ENCODE measurements around the gene XPO4. TPM values are rescaled to one million over a fixed set of nuclear protein-coding genes. Genes with fewer than 3 reads are reported as not detected.

Gene XPO4
- total and polyA plus RNA-seq, 10 of the 15 experiments (the other 5 are each of a cell fraction or from before 2014, with no cell fraction given): 3.6 to 24.9 (median 18.4) TPM

DNA sequence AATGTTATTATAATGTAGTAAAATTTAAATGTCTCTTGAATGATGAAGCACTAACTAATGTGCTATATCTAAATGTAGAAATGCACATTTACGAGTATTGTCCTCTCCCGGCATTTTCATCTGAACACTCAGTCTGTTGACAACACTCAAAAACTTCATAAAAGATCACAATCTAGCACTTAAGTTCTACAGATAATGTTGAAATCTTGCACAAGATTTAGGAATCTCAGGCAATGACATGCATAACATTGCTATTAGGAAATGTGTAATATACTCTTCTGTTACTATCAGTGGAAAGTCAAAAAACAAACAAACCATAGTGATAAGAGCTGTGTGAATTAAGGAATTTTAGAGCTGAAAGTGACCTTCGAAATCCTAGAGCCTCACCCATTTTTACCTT, 37.5 kb upstream of the XPO4 start:
- Histone ChIP-seq H3K4me3 (no peak overlapping the region), H3K27me3 (replicated peaks in 1 of 2; ENCODE audit: control insufficient read depth in 2 of 2, insufficient read depth in 2 of 2, low read length in 1 of 2) (no peaks in the 10 kb centered on the region), H3K79me2 (ENCODE audit: control insufficient read depth, insufficient read depth, low read length) (no peaks in the 10 kb centered on the region), H3K4me2 (ENCODE audit: control insufficient read depth, insufficient read depth) (no peak overlapping the region), H2AFZ (ENCODE audit: control insufficient read depth, low read depth, low read length) (no peak overlapping the region), H4K20me1 (ENCODE audit: control insufficient read depth, insufficient read depth) (no peaks in the 10 kb centered on the region), H3K9ac (ENCODE audit: control insufficient read depth, insufficient read depth, low read length) (no peak overlapping the region), H3K27ac (ENCODE audit: control insufficient read depth, insufficient read depth) (no peak overlapping the region), H3K36me3 (ENCODE audit: control insufficient read depth in 2 of 2, insufficient read depth in 2 of 2, low read length in 1 of 2) (no peaks in the 10 kb centered on the region), H3K9me3 (replicated peaks; ENCODE audit: control insufficient read depth, insufficient read depth, low read length) (no peaks in the 10 kb centered on the region), H3K4me1 (ENCODE audit: control insufficient read depth, insufficient read depth, low read length) (no peaks in the 10 kb centered on the region)
- 61% methylated on average over 3 of the region's 3 CpGs for WGBS (ENCODE audit: insufficient coverage, insufficient replicate concordance, low lambda C conversion rate, missing lambda C conversion rate)
- intact Hi-C loops (cut with micrococcal nuclease; ENCODE audit: unreplicated experiment) (loop anchor here (5.0 to 10.0 kb wide), 4 partner anchors 135 to 1857 kb away; no protein-coding TSS in a partner anchor), in situ Hi-C loops (cut with MboI) (loop anchor here (5.0 to 25.0 kb wide), 3 partner anchors 237 to 1847 kb away; partner anchors contain the start of genes MRPL57 and SKA3)
- SMC1A ChIA-PET (ENCODE audit: uncharacterized antibody, unreplicated experiment): interaction anchor here (1.0 kb wide), 1 partner anchor 238 kb away, joined by 3 read pairs; no protein-coding TSS in a partner anchor
- no TSS peak for BruUV-seq (replicated peaks)
- FAIRE-seq: no peak
- no peak for ATAC-seq
- POLR2A ChIA-PET: no interaction called here
- CTCF ChIA-PET: interaction anchor here (0.5 kb wide), 1 partner anchor 240 kb away, joined by 3 read pairs; no protein-coding TSS in a partner anchor
- DNase-seq (ENCODE audit: low read depth, low spot score): no peak
- RAD21 ChIA-PET (ENCODE audit: unreplicated experiment): no interaction called here
- TF ChIP-seq MYB (IDR thresholded peaks at IDR 0.05; ENCODE audit: borderline replicate concordance, low read depth, low read length): no peak
- no peak for TF ChIP-seq MYC (IDR thresholded peaks at IDR 0.05; ENCODE audit: insufficient read depth, insufficient read length, insufficient replicate concordance, low read length, severe bottlenecking)
- no peak for TF ChIP-seq ETV6 (conservative IDR thresholded peaks at IDR 0.05 in 1 of 2, IDR thresholded peaks at IDR 0.05 in 1 of 2; ENCODE audit: borderline replicate concordance in 1 of 2, low read depth in 1 of 2)
- no peak for TF ChIP-seq PML (IDR thresholded peaks at IDR 0.05; ENCODE audit: low read length)
- no peak for TF ChIP-seq FOXK2 (IDR thresholded peaks at IDR 0.05)
- TF ChIP-seq, protein P1, sequence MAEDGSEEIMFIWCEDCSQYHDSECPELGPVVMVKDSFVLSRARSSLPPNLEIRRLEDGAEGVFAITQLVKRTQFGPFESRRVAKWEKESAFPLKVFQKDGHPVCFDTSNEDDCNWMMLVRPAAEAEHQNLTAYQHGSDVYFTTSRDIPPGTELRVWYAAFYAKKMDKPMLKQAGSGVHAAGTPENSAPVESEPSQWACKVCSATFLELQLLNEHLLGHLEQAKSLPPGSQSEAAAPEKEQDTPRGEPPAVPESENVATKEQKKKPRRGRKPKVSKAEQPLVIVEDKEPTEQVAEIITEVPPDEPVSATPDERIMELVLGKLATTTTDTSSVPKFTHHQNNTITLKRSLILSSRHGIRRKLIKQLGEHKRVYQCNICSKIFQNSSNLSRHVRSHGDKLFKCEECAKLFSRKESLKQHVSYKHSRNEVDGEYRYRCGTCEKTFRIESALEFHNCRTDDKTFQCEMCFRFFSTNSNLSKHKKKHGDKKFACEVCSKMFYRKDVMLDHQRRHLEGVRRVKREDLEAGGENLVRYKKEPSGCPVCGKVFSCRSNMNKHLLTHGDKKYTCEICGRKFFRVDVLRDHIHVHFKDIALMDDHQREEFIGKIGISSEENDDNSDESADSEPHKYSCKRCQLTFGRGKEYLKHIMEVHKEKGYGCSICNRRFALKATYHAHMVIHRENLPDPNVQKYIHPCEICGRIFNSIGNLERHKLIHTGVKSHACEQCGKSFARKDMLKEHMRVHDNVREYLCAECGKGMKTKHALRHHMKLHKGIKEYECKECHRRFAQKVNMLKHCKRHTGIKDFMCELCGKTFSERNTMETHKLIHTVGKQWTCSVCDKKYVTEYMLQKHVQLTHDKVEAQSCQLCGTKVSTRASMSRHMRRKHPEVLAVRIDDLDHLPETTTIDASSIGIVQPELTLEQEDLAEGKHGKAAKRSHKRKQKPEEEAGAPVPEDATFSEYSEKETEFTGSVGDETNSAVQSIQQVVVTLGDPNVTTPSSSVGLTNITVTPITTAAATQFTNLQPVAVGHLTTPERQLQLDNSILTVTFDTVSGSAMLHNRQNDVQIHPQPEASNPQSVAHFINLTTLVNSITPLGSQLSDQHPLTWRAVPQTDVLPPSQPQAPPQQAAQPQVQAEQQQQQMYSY (CRISPR knock-in tag; IDR thresholded peaks at IDR 0.05): no peak
- no peak for TF ChIP-seq IRF5 (IDR thresholded peaks at IDR 0.05; ENCODE audit: borderline replicate concordance)
- no peak for TF ChIP-seq SMAD5 (IDR thresholded peaks at IDR 0.05; ENCODE audit: low read depth)
- no peak for TF ChIP-seq KAT2A (conservative IDR thresholded peaks at IDR 0.05; ENCODE audit: control insufficient read depth, low read depth, low read length)

Measured in GM12878 (cell line).